Coronary artery (tissue), 2 donors: ENCODE data around the gene PTPN13.

ENCODE experiments used
- DNase-seq: peaks from one replicate; pipeline ENCODE4 v3.0.0-alpha.2; 2017; ENCODE audit warnings: low spot score
- H3K27ac ChIP-seq, 2 donors: fragments of 200-600 bp; sonication (generic); one replicate each; pipeline ENCODE4 v1.5.1; 2016 to 2019
- H3K4me3 ChIP-seq: fragments of 200-600 bp; sonication (generic); 2 replicates; pipeline ENCODE4 v1.5.1; 2016; ENCODE audit warnings: mild to moderate bottlenecking, moderate library complexity
- CTCF ChIP-seq: fragments of 200-600 bp; sonication (generic); IDR thresholded peaks from one replicate; pipeline ENCODE4 v1.5.1; 2019; ENCODE audit warnings: antibody characterized with exemption

Gene PTPN13

GRCh38 chr4:86603311-86603885, 9.3 kb downstream of the PTPN13 start:
- no peak overlapping the region for H3K27ac ChIP-seq
- TF ChIP-seq CTCF, result no peak
- no peak overlapping the region for H3K4me3 ChIP-seq
- no peak for DNase-seq

- H3K27ac ChIP-seq, result no peak overlapping the region
- no peak for DNase-seq
- H3K4me3 ChIP-seq, result no peak overlapping the region
- TF ChIP-seq CTCF, result no peak
These were observed 12.7 kb downstream of the PTPN13 start for GRCh38 chr4:86606809-86607208.

- no peak for DNase-seq
- Histone ChIP-seq H3K27ac (no peak overlapping the region), H3K4me3 (no peak overlapping the region)
These were observed 14.8 kb downstream of the PTPN13 start for GRCh38 chr4:86608757-86609375.

GRCh38 chr4:86611757-86612156, 17.6 kb downstream of the PTPN13 start:
- H3K4me3 ChIP-seq, result no peak overlapping the region
- TF ChIP-seq CTCF, result no peak
- no peak for DNase-seq
- no peak overlapping the region for H3K27ac ChIP-seq

More at GRCh38 chr4:86608757-86609375, 14.8 kb downstream of the PTPN13 start:
- no peak for TF ChIP-seq CTCF

GRCh38 chr4:86613734-86614133, 19.6 kb downstream of the PTPN13 start:
- DNase-seq, result no peak
- TF ChIP-seq CTCF, result no peak
- Histone ChIP-seq H3K4me3 (no peak overlapping the region), H3K27ac (no peak overlapping the region)

GRCh38 chr4:86614865-86615264, 20.8 kb downstream of the PTPN13 start:
- H3K27ac ChIP-seq, result no peak overlapping the region
- no peak overlapping the region for H3K4me3 ChIP-seq
- no peak for DNase-seq
- TF ChIP-seq CTCF, result no peak

- no peak for DNase-seq
- TF ChIP-seq CTCF, result no peak
- H3K4me3 ChIP-seq, result no peak overlapping the region
- H3K27ac ChIP-seq, result no peak overlapping the region
These were observed 21.4 kb downstream of the PTPN13 start for GRCh38 chr4:86615501-86615900.
